Fibroblast of pulmonary artery (primary cell): Measurements from ENCODE around the gene CLSTN1.

Experiments used
- DNase-seq: peaks from one replicate; pipeline ENCODE4 v3.0.0-alpha.2; 2010; ENCODE audit warnings: low read depth
- H3K4me3 ChIP-seq: replicated peaks from 2 replicates; pipeline ENCODE4 v1.5.1; 2011; ENCODE audit warnings: low read depth, mild to moderate bottlenecking, control low read depth, low read length, moderate library complexity
- CTCF ChIP-seq: IDR thresholded peaks from 2 replicates; pipeline ENCODE4 v1.5.1; 2011; ENCODE audit warnings: mild to moderate bottlenecking, control low read depth, low read length, inconsistent platforms; ENCODE audit errors: missing control alignments

CLSTN1 gene

GRCh38 chr1:9746211-9746610, 77.6 kb downstream of the CLSTN1 start:
- no peak for TF ChIP-seq CTCF
- DNase-seq = peak; percentile 44
- H3K4me3 ChIP-seq = no peak overlapping the region

DNA sequence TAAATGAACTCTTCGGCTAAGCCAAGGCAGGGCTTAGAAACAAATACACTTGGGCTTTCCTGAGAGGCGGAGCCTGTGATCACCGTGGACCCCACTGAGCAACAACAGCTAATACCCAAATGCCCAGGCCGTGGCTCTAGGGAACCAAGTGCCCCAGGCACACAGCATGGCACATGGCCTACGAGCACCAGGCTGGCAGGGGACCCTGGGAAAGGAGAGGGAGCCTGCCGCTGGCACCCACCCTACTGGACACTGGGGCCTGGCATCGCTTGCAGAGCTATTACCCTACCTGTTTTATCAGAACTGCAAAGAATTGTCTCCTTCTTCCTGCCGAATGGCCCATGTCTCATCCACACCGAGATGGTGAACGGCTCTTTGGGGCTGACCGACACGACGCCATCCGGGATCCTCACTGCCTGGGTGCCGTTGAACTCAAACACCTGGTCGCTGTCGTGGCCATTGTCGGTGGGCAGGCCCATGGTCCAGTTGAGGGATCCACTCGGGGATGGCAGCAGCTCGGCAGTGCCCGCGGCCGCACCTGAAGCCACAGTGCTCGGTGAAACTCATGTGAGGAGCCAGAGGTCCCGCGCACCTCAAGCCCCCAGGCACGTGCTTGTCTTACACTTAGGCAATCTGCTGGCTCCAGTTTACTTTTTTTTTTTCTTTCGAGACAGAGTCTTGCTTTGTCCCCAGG, 79.5 kb downstream of the CLSTN1 start:
- no peak for DNase-seq
- H3K4me3 ChIP-seq = no peak overlapping the region
- TF ChIP-seq CTCF = no peak

DNA sequence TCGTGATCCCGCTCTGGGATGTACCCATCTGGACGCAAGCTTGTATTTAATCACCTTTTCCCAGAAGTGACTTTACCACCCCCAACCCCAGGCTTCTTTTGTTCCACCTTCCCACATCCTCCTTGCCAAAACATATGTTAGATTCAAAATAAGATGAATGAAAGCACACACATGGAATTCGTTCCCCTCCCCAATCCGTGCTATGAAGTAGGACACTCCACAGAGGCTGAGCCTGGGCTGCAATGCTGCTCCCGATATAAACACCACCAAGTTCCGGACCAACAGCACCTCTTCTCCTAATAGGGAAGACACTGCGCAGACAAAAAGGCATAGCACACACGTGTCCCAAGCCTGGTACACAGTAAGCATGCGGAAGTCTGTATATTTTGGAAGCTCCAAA, 86.1 kb downstream of the CLSTN1 start:
- no peak for DNase-seq
- TF ChIP-seq CTCF = no peak
- no peak overlapping the region for H3K4me3 ChIP-seq

DNA sequence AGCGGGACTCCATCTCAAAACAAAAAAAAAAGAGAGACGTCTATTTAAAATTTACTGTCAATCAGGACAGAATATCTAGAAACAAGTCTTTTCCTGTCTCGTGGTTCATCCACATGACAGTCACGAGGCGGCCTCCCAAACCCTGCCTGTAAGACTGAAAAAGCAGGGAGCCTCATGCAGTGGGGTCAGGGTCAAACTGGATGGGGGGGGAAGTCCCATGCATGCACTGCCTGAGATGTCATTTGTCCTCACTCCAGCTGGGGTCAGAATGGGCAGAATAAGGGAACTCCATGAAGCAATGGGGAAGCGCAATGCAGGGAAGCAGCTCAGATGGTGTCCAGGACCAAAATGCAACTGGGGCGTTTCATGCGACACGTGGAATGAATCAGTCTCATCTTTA, 86.7 kb downstream of the CLSTN1 start:
- H3K4me3 ChIP-seq = no peak overlapping the region

DNA sequence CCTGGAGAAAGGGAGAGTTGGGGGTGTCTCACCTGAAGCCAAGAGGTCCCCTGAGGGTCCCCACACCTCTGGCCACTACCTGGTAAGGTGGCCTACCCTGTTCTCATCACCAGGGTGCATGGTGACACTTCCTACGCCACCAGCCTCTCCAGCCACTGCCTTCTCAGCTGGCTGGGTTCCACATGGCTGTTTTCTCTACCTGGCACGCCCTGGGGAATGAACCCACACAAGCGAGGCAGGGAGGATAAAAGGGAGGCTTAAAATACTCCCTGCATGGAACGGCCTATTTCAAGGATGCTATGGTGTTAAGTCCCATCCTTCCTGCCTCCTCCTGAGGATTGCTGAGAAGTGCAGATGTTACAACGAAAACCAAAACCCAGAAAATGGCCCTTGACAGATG, 87.5 kb downstream of the CLSTN1 start:
- DNase-seq = no peak
- no peak for TF ChIP-seq CTCF
- no peak overlapping the region for H3K4me3 ChIP-seq

More for the DNA sequence above, 86.7 kb downstream of the CLSTN1 start:
- TF ChIP-seq CTCF = no peak
- DNase-seq = no peak

DNA sequence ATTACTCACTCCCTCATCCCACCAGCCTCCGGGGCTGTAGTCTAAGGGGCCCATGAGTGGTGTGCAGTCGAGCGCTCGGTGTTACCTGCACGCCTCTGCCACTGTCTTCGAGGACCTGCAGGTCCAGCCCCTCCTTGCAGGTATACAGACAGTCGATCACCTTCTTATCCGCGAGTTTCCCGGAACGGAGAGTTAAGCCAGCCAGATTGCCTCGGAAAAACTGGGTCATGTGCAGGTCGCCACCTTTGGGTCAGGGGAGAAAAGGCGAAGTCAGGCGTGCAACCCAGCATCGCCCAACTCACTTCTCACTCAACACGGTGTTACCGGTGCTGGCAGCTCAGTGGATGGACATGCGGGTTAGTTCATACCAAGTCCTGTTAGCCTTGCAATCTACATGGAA, 88.0 kb downstream of the CLSTN1 start:
- H3K4me3 ChIP-seq = no peak overlapping the region
- no peak for DNase-seq
- TF ChIP-seq CTCF = no peak

- H3K4me3 ChIP-seq = no peak overlapping the region
- no peak for TF ChIP-seq CTCF
- no peak for DNase-seq
These were observed 90.5 kb downstream of the CLSTN1 start for GRCh38 chr1:9733160-9733789.
